ENCODE results near the gene ZFP1. TPM values are rescaled to one million over a fixed set of nuclear protein-coding genes. Genes with fewer than 3 reads are reported as not detected.

The ZFP1 gene
- total RNA-seq, 4 donors from 2014 or later = 9.8 to 18.4 (median 15.4) TPM

- Histone ChIP-seq H3K27me3 (no peaks in the 10 kb centered on the region), H3K4me1 (peaks cover 10 to 83% (median 48%) of the 10 kb centered on the region in 3 donors), H3K4me3 (peak overlapping the region in 1 of 2 donors; percentile 35), H3K36me3 (peaks cover 0 to 10% of the 10 kb centered on the region in 2 donors), H3K9me3 (no peaks in the 10 kb centered on the region), H3K27ac (peak overlapping the region; percentile 0 to 88 (median 86))
- TF ChIP-seq, protein P1, sequence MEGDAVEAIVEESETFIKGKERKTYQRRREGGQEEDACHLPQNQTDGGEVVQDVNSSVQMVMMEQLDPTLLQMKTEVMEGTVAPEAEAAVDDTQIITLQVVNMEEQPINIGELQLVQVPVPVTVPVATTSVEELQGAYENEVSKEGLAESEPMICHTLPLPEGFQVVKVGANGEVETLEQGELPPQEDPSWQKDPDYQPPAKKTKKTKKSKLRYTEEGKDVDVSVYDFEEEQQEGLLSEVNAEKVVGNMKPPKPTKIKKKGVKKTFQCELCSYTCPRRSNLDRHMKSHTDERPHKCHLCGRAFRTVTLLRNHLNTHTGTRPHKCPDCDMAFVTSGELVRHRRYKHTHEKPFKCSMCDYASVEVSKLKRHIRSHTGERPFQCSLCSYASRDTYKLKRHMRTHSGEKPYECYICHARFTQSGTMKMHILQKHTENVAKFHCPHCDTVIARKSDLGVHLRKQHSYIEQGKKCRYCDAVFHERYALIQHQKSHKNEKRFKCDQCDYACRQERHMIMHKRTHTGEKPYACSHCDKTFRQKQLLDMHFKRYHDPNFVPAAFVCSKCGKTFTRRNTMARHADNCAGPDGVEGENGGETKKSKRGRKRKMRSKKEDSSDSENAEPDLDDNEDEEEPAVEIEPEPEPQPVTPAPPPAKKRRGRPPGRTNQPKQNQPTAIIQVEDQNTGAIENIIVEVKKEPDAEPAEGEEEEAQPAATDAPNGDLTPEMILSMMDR (IDR thresholded peaks at IDR 0.05) = peak in 3 of 4 experiments; percentile 95 to 96 (median 96)
- TF ChIP-seq POLR2A (IDR thresholded peaks at IDR 0.05) (no peak), EP300 (IDR thresholded peaks at IDR 0.05) (no peak), POLR2AphosphoS5 (IDR thresholded peaks at IDR 0.05) (peak; percentile 74)
- WGBS, 2 donors (ENCODE audit: low coverage in 1 of 2) = 7 to 19% methylated on average over 3 to 6 of the region's 28 CpGs
- peak; percentile 74 for ATAC-seq
Observed at GRCh38 chr16:75110637-75111513, 37.4 kb upstream of the ZFP1 start.

GRCh38 chr16:75111514-75111940, 36.8 kb upstream of the ZFP1 start:
- no peak for ATAC-seq
- Histone ChIP-seq H3K9me3 (no peaks in the 10 kb centered on the region), H3K4me1 (peaks cover 8 to 83% (median 48%) of the 10 kb centered on the region in 3 donors), H3K36me3 (peaks cover 0 to 10% of the 10 kb centered on the region in 2 donors), H3K27ac (peak overlapping the region in 3 of 4 donors; percentile 85 to 88 (median 86)), H3K27me3 (no peaks in the 10 kb centered on the region), H3K4me3 (no peak overlapping the region)
- WGBS, 2 donors (ENCODE audit: low coverage in 1 of 2) = 32% methylated on average over 5 of the region's 7 CpGs; no CpG with 5 or more reads in 1 of the 2 donors
- TF ChIP-seq, protein P1 (IDR thresholded peaks at IDR 0.05) = no peak
- no peak for TF ChIP-seq POLR2AphosphoS5 (IDR thresholded peaks at IDR 0.05)
- TF ChIP-seq EP300 (IDR thresholded peaks at IDR 0.05) = no peak
- TF ChIP-seq POLR2A (IDR thresholded peaks at IDR 0.05) = no peak

DNA sequence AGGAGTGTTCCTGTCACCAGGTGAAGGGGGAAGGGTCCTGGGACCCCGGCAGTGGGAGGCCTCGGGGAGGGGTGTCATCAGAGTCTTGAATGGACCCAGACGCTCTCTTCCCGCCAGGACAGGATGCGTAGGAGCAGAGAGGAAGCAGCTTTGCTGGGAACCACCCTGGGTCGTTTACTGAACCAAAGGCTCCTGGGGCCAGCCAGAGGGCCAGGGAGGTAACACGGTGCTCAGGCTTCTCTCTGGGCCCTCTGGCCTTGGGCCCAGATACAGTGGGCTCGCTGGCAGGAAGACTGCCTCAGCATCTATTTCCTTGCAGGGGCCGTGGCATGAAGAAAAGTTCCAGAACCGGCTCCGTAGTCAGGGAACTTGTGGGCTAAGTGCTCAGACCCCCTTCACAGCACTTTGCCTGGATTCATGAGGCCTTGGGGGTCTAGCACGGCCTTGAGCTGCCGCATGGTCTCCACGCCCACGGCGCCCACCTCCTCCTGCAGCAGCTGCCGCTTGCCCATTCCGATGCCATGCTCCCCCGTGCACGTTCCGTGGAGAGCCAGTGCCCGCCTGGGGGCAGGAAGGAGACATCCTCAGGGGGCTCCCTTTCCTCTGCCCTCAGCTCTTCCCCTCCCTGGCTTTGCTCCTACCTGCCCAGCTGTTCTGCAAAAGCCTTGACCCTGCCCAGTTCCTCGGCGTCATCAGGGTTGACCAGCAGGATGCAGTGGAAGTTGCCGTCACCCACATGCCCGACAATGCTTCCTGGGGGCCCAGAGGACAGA, 36.2 kb upstream of the ZFP1 start:
- Histone ChIP-seq H3K4me3 (no peak overlapping the region), H3K36me3 (peaks cover 0 to 10% of the 10 kb centered on the region in 2 donors), H3K4me1 (peaks cover 8 to 83% (median 44%) of the 10 kb centered on the region in 3 donors), H3K27me3 (no peaks in the 10 kb centered on the region), H3K9me3 (no peaks in the 10 kb centered on the region), H3K27ac (peak overlapping the region in 3 of 4 donors; percentile 85 to 88 (median 86))
- ATAC-seq = no peak
- TF ChIP-seq, protein P1 (IDR thresholded peaks at IDR 0.05) = no peak
- no peak for TF ChIP-seq EP300 (IDR thresholded peaks at IDR 0.05)
- no peak for TF ChIP-seq POLR2AphosphoS5 (IDR thresholded peaks at IDR 0.05)
- no peak for TF ChIP-seq POLR2A (IDR thresholded peaks at IDR 0.05)
- 66% methylated on average over 7 of the region's 26 CpGs; no CpG with 5 or more reads in 1 of the 2 donors for WGBS, 2 donors (ENCODE audit: low coverage in 1 of 2)

- TF ChIP-seq EP300 (IDR thresholded peaks at IDR 0.05) (no peak), POLR2A (IDR thresholded peaks at IDR 0.05) (no peak), POLR2AphosphoS5 (IDR thresholded peaks at IDR 0.05) (no peak)
- TF ChIP-seq, protein P1 (IDR thresholded peaks at IDR 0.05) = no peak
- H3K9me3 ChIP-seq = no peaks in the 10 kb centered on the region
- peak overlapping the region in 3 of 4 donors; percentile 14 to 86 (median 85) for H3K27ac ChIP-seq
- 73% methylated on average over 4 of the region's 14 CpGs; no CpG with 5 or more reads in 1 of the 2 donors for WGBS, 2 donors (ENCODE audit: low coverage in 1 of 2)
- no peak overlapping the region for H3K4me3 ChIP-seq
- ATAC-seq = no peak
- H3K4me1 ChIP-seq = peaks cover 8 to 78% (median 37%) of the 10 kb centered on the region in 3 donors
- H3K36me3 ChIP-seq = peaks cover 0 to 10% of the 10 kb centered on the region in 2 donors
- H3K27me3 ChIP-seq = no peaks in the 10 kb centered on the region
Observed at GRCh38 chr16:75112734-75113491, 35.4 kb upstream of the ZFP1 start.
